ENCODE data around the gene SENP5.
A peak's percentile ranks its signal among the peaks of the same experiment; 100 is the strongest.
"Not testable (repeated sequence)": the region's sequence is repeated elsewhere in the genome, so short reads cannot be mapped to it uniquely, and the experiment has no call there.

The SENP5 gene, protein sequence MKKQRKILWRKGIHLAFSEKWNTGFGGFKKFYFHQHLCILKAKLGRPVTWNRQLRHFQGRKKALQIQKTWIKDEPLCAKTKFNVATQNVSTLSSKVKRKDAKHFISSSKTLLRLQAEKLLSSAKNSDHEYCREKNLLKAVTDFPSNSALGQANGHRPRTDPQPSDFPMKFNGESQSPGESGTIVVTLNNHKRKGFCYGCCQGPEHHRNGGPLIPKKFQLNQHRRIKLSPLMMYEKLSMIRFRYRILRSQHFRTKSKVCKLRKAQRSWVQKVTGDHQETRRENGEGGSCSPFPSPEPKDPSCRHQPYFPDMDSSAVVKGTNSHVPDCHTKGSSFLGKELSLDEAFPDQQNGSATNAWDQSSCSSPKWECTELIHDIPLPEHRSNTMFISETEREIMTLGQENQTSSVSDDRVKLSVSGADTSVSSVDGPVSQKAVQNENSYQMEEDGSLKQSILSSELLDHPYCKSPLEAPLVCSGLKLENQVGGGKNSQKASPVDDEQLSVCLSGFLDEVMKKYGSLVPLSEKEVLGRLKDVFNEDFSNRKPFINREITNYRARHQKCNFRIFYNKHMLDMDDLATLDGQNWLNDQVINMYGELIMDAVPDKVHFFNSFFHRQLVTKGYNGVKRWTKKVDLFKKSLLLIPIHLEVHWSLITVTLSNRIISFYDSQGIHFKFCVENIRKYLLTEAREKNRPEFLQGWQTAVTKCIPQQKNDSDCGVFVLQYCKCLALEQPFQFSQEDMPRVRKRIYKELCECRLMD

DNA sequence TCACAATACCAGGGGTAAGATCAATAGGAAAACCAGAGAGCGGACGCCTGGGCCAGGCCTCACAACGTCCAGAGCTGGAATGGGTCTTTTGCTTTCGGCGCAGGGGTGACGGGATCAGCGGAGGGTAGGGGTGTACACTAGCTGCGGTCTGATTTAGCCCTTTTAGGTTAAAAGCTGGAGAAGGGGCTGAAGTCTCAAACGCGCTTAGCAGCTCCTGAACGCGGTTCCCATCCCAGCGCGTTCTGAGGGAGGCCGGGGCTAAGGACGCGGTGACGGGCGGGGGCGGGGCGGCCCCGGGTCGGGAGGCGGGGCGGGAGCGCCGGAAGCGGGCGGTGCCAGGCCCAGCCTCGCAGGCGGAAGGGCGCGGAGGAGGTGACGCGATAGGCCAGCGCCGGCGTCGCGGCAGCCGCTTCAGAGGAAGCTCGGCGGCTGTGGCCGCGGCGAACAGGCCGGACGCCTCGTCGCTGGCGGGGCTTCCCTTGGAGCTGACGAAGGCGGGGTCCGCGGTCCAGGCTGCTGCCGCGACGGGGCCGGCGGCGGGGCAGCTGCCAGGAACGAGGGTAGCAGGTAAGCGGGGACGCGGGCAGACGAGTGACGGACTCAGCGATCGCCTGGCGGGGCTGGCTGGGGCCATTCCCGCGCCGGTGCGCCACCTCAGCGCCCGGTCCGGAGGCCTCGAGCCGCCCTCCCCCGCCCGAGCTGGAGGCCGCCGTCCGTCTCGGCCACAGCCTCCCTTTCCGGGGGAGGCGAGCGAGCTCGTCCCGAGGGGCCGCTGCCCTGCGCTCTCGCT is at the start of gene SENP5:
TSS of gene SENP5 (plus strand) at position 414 of the 790 bp plus-strand sequence. CDS start 17,262 bp downstream, outside the sequence.
- peak; percentile 96 for DNase-seq

DNA sequence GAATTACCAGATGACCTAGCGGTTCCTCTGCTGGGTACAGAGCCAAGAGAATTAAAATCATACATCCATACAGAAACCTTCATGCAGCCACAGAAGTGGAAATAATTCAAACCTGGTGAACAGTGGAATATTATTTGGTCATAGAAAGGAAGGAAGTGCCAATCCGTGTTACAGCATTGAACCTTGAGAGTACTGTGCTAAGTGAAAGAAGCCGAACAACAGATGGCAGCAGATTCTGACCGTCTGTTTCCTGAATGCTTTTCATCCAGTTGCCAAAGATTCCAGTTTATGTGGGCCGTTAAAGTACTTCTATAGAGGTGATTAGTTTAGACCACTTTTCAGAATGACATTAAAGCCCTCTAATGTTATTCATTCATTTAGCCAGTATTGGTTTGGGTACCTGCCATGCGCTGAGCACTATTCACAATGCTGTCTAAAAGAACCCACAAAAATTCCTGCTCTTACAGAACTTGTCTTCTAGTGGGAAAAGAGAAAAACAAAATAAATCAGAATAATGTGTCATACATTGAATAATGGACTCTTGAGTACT is 45.8 kb upstream of the SENP5 start:
- DNase-seq = no peak

DNA sequence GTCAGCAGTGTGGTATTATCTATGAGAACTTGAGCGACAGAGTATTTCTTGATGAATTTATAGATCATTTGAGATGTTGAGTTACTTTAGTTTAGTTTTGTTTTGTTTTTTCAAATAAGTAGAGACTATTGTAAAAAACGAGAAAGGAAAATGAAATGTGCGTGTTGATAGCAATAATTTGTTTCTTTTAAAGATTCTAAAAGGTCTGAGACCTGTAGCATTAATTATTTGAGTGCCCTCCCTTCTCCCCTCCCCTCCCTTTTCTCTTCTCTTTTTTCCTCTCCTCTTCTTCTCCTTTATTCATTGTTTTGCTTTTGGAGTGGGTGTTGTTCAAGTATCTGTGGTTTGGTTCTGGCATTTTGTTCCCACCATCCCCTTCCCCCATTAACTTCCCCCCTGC is 38.1 kb upstream of the SENP5 start:
- DNase-seq = not testable (repeated sequence)

DNA sequence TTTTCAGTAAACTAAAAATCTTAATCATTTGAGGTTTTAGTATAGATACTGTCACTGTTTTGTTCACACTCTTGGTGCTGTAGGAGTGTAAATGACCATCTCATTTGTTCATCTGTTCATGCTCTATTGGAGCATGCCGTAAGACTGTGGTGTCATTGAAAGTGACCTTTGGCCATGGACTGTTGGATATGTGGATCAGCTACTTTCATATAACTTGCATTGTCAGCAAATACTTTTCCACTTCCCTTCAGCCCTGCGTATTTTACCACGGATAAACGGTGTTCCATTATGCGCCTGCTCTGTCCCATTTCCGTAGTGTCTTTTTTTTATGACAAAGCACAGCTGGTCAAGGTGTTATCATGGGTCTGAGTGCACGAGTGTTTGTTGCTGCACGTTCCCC is 32.6 kb upstream of the SENP5 start:
- DNase-seq = no peak

DNA sequence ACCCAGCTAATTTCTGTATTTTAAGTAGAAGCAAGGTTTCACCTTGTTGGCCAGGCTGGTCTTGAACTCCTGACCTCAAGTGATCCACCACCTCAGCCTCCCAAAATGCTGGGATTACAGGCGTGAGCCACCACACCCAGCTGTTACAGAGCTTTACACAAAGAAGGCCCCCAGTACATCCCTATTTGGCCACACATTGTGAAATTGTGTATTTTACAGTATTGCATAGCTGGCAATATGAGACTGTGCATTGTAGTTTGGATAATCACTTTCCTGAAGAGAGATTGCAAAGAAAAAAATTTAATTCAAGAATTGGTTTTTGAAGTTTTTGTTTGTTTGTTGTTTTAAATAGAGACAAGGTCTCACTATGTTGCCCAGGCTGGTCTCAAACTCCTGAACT is 31.1 kb upstream of the SENP5 start:
- DNase-seq = not testable (repeated sequence)

DNA sequence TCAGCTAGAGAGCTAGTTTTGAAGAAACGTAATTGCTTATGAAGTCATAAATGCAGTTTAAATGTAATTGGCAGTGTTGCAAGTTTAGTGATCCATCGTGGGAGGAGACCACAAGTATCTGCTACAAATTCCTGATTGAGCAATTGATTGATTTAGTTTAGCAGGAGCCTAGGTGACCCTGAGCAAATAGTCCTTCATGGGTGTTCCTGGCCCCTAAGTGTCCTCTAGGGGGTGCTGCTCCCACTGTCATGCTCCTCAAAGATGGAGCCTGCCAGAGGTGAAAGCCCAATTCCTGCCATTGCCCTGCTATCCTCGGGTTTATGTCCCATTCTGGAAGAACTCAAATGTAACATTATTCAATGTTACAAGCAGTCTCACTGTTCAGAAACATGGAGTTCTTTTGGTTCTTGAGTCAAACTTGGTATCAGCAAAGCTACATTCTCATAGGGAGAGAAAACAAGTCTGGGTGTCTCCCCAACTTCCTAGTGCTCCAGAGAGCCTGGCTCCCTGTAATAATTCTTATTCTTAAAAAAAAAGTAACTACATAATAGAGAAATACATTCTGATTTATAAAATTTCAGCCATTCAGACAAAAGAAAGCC is 29.8 kb upstream of the SENP5 start:
- peak; percentile 70 for DNase-seq

DNA sequence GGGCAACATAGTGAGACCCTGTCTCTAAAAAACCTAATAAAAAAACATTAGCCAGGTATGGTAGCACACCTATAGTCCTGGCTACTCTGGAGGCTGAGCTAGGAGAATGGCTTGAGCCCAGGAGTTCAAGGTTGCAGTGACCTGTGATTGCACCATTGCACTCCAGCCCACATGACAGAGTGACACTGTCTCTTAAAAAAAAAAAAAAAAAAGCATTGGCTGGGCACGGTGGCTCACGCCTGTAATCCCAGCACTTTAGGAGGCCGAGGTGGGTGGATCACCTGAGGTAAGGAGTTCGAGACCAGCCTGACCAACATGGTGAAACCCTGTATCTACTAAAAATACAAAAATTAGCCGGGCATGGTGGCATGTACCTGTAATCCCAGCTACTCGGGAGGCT is 28.4 kb upstream of the SENP5 start:
- not testable (repeated sequence) for DNase-seq

DNA sequence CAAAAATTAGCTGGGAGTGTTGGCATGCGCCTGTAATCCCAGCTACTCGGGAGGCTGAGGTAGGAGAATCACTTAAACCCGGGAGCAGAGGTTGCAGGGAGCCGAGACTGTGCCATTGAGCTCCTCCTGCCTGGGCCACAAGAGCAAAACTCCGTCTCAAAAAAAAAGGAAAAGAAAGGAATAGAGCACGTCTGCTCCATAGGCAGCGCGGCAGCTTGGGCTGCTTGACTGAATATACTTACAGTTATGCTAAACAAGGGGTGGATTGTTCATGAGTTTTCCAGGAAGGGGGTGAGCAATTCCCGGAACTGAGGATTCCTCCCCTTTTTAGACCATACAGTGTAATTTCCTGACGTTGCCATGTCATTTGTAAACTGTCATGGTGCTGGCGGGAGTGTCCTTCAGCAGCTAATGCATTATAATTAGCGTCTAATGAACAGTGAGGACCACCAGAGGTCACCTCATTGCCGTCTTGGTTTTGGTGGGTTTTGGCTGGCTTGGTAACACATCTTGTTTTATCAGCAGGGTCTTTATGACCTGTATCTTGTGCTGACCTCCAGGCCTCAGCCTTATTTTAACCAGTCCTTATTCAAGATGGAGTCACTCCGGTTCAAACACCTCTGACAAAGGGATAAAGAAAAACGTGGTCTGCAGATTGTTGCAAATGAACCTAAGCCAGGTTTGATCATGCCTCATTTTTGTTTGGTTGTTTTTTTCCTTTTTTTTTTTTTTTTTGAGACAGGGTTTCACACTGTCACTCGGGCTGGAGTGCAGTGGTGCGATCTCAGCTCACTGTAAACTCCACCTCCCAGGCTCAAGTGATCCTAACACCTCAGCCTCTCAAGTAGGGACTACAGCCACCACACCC is 24.9 kb upstream of the SENP5 start:
- DNase-seq = no peak

DNA sequence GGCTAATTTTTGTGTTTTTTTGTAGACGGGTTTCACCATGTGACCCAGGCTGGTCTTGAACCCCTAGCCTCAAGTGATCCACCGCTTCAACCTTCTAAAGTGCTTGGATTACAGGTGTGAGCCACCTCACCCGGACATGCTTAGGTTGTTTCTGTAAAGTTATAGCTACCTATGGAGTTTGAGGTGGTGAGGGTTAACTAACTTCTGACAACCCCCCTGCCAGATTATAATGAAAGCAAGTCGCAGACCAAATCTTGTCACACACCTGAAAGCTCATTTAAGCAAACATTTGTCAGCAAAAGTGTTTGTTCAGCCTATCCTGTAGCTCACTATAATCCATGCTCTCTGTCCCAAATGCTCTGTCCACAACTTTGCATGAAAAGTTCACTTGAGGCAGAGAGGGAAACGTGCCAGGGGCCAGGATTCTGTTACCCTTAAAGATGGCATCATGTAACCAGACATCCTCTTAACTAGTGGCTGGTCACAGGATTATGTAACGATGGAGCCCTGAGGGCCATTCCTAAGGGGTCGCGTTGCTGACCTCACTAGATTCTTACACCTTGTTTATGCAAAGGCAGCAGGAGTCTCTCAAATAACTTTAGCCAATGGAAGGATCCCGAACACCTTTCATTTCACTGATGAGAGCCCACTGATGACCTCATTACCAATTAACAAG is 24.1 kb upstream of the SENP5 start:
- DNase-seq = no peak

DNA sequence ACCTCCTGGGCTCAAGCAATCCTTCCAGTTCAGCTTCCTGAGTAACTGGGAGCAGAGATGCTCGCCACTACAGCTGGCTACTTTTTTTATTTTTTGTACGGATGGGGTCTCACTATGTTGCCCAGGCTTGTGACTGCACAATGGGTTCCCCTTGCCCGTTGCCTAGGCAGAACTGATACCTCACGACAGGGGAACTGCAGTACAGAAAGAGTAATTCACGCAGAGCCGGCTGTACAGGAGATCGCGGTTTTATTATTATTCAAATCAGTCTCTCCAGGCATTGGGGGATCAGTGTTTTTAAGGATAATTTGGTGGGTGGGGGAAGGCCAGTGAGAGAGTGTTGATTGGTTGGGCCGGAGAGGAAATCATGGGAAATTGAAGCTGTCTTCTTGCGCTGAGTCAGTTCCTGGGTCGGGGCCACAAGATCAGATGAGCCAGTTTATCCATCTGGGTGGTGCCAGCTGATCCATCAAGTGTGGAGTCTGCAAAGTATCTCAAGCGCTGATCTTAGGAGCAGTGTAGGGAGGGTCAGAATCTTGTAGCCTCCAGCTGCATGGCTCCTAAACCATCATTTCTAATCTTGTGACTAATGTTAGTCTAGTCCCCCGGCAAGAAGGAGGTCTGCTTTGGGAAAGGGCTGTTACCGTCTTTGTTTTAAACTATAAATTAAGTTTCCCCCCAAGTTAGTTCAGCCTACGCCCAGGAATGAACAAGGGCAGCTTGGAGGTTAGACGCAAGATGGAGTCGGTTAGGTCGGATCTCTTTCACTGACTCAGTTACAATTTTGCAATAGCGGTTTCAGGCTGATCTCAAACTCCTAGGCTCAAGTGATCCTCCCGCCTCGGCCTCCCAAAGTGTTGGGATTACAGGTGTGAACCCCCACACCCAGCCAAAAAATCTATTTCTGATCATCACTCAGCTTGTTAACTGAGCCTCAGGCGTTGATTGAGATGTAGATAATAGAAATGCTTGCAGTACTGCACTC is 23.2 kb upstream of the SENP5 start:
- DNase-seq = not testable (repeated sequence)

DNA sequence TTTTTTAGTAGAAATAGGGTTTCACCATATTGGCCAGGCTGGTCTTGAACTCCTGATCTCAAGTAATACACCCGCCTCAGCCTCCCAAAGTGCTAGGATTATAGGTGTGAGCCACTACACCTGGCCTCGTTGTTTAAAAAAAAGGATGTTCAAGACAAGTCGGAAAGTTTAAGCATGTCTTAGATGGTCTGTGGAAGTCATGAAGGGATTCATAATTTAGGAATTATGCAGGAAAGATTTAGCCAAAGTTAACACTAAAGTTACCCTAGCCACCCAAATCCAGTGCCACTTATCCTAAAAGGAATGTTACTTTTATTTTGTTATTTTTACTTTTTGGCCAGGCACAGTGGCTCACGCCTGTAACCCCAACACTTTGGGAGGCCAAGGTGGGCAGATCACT is 19.3 kb upstream of the SENP5 start:
- not testable (repeated sequence) for DNase-seq

DNA sequence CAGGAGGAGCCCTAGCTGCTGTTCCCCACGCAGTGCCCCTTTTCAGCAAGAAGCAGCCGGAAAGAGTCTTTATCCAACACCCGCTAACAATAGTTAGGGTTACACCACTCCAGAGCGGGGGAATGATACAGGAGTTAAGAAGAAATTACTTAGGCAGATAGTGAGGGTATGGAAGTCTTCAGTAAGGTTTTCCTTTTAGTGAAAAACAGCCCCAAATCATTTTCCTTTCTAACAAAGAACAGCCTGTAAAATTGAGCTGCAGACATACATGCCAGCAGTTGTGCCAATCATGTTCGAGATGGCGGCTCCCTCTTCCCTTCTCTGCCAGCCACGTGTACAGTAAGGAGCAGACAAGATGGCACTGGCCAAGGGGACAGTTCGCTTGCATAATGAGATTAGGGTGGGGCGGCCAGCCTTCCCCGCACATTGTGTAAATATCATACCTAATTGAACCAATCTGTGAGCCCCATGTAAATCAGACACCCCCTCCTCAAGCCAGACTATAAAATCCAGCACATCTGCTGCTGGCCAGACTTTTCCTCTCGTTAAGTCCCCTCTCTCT is 18.5 kb upstream of the SENP5 start:
- no peak for DNase-seq

DNA sequence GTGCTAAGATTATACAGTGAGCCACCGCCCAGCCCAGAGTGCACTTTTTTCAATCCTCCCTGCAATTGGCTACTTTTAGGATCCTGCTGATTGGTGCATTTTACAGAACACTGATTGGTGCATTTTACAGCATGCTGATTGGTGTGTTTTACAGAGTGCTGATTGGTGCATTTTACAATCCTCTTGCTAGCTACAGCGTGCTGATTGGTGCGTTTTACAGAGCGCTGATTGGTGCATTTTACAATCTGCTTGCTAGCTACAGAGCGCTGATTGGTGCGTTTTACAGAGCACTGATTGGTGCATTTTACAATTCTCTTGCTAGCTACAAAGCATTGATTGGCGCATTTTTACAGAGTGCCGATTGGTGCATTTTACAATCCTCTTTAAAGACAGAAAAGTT is 4.7 kb upstream of the SENP5 start:
- DNase-seq = not testable (repeated sequence)

DNA sequence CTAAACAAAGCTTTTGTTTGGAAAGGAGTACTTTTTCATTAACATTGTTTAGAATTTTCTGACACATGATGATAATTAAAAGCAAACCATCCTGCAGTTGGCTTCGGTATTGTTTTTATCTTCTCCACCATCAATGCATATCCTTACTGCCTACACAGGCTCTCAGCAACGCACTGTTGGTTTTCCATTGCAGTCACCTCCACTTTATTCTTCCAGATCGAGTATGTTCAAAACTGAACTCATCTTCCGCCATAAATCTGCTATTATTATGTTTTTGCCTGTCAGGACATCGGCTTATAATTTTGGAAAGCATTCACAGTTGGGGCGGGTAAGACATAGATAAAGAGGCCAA is 589 bp upstream of the SENP5 start:
- peak; percentile 52 for DNase-seq

DNA sequence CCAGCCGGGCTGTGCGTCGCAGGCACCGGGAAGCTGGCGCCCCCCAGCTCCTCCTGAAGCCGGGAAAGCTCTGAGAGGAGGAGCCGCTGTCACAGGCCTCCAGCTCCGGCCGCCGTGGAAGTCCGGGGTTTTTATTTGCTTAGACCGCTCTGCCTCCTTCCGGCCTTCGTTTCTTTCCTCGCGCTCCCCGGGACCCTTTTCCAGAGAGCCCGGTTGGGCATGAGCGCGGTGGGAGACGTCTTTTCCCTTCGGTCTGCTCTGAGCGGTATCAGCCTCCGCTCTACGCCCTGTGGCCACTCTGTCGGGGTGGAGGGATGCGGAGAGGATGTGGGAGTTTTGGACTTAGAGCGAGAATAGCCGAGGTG is 559 bp downstream of the SENP5 start:
- no peak for DNase-seq

DNA sequence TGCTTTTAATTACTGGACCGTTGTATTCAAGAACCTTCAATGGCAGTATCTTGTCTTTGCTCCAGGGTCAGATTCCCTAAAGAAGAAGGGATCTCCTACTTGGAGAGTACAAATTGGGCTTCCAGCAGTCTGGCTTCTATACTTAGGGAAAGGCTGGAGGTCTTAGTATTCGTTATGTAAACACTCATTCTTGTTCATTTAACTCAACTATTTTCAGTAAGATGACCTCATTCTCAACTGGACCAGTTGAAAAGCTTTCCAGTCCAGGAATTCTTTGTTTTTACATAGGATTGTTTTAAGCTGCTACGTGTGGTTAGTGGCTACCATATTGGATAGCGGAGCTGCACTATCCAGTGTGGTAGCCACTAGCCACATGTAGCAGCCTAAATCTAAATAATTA is 4.6 kb downstream of the SENP5 start:
- DNase-seq = no peak

DNA sequence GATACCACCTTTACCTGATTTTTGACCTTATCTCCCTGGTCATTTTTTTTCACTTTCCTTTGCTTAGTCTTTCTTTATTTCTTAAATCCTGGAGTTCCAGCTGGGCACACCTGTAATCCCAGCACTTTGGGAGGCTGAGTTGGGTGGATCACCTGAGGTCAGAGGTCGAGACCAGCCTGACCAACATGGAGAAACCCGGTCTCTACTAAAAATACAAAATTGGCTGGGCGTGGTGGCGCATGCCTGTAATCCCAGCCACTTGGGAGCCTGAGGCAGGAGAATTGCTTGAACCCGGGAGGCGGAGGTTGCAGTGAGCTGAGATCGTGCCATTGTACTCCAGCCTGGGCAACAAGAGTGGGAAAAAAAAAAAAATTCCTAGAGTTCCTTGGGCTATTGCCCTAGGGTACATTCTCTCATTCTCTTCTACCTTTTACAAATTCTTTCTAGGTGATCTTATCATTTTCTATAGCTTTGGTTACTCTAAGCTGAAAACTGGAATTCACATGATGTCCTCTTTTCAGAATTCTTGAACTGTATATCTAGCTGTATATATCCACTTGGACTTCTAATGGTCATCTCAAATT is 6.9 kb downstream of the SENP5 start:
- DNase-seq = not testable (repeated sequence)

DNA sequence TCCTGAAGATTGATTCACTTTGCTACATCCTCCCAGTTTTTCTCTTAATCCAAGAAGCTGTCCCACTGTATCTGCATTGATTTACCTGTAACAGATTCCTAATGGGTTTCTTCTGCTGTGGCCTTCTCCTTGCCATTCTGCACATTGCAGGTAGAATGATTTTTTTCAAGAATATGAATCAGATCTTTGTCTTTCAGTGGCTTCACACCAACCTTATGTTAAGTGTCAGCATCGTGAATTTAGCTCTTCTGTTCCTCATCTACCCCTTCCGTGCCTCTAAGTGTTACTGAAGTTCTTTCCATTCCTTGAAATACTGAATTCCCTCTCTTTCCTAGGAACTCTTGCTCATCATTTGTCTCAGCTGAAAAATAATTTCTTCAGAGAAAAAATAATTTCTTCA is 7.5 kb downstream of the SENP5 start:
- no peak for DNase-seq

DNA sequence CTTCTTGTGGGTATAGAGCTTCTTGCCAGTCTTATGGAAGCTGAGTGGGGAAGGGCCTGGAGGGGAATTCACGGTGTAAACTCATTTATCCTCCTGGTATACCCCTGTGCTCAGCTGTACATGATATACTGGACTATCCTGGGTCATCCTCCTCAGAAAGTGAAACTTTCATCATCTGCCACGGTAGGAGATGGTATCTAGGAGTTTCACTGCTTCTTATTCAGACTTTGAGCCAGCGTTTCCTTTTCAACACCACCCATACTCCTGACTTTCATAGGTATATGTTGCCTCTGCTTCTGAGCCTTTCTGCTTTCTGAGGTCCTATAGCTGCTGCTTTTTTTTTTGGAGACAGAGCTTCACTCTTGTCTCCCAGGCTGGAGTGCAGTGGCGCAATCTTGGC is 15.6 kb downstream of the SENP5 start:
- DNase-seq = no peak

Data from NCI-H1105 (cell line).